Nephron (organoid): ENCODE measurements around the gene PPP1R15B.

Experiments used
- H3K27ac Mint-ChIP-seq, 3 experiments: 2 replicates each; pipeline ENCODE4 v1.8.0; 2020; ENCODE audit warnings: mixed read lengths in 3 of 3, mild to moderate bottlenecking in 2 of 3, moderate library complexity in 1 of 3
- H3K27me3 Mint-ChIP-seq: 2 replicates; pipeline ENCODE4 v1.8.0; 2021; ENCODE audit warnings: low read depth, mild to moderate bottlenecking, moderate library complexity, mixed read lengths
- H3K36me3 Mint-ChIP-seq: 2 replicates; pipeline ENCODE4 v1.8.0; 2020; ENCODE audit warnings: low read depth, mixed read lengths
- H3K4me1 Mint-ChIP-seq: 2 replicates; pipeline ENCODE4 v1.8.0; 2020; ENCODE audit warnings: mixed read lengths
- H3K4me3 Mint-ChIP-seq, 3 experiments: 2 replicates each; pipeline ENCODE4 v1.8.0; 2020; ENCODE audit warnings: mild to moderate bottlenecking in 3 of 3, mixed read lengths in 3 of 3, moderate library complexity in 2 of 3
- H3K9me3 Mint-ChIP-seq: 2 replicates; pipeline ENCODE4 v1.8.0; 2020; ENCODE audit warnings: mixed read lengths
- CTCF ChIP-seq, 3 experiments: fragments of 200-600 bp; sonication (generic); IDR thresholded peaks; one replicate each; pipeline ENCODE4 v1.5.0; 2021; ENCODE audit warnings: antibody characterized with exemption in 3 of 3; ENCODE audit not compliant: unreplicated experiment in 3 of 3

Gene PPP1R15B

GRCh38 chr1:204376919-204377799 lies 34.5 kb downstream of the PPP1R15B start:
- H3K27me3 Mint-ChIP-seq, result no peaks in the 10 kb centered on the region
- peak overlapping the region; percentile 84 to 90 (median 85) for H3K4me3 Mint-ChIP-seq
- H3K36me3 Mint-ChIP-seq, result no peaks in the 10 kb centered on the region
- peaks cover 7% of the 10 kb centered on the region for H3K4me1 Mint-ChIP-seq
- H3K9me3 Mint-ChIP-seq, result no peaks in the 10 kb centered on the region
- peak overlapping the region; percentile 70 to 90 (median 79) for H3K27ac Mint-ChIP-seq
- no peak for TF ChIP-seq CTCF (IDR thresholded peaks at IDR 0.05; ENCODE audit: unreplicated experiment in 3 of 3)

DNA sequence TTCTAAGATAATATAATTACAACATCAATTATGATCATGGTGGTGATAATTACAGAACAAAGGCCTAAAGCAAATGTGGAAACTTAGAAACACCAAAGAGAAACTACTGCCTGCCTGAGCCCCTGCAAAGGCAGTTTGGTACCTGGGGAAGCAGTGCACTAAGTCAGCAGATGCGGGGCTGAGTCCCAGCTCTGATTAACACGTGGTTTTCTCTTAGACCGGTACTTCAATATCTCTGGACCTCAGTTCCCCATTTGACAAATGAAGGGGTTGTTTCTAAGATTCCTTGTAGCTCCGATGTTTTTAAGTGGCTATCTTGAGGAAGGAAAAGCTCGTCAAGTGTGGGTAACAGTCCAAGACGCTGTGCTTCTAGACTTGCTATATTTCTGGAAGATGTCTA lies 35.2 kb downstream of the PPP1R15B start:
- Mint-ChIP-seq H3K36me3 (no peaks in the 10 kb centered on the region), H3K4me3 (peak overlapping the region in 2 of 3 experiments; percentile 84 to 90), H3K27ac (no peak overlapping the region), H3K27me3 (no peaks in the 10 kb centered on the region), H3K9me3 (no peaks in the 10 kb centered on the region), H3K4me1 (peaks cover 7% of the 10 kb centered on the region)
- TF ChIP-seq CTCF (IDR thresholded peaks at IDR 0.05; ENCODE audit: unreplicated experiment in 3 of 3), result no peak

GRCh38 chr1:204373911-204374310 lies 37.7 kb downstream of the PPP1R15B start:
- H3K27me3 Mint-ChIP-seq, result peaks cover 12% of the 10 kb centered on the region
- no peaks in the 10 kb centered on the region for H3K36me3 Mint-ChIP-seq
- no peak overlapping the region for H3K4me3 Mint-ChIP-seq
- H3K4me1 Mint-ChIP-seq, result peaks cover 7% of the 10 kb centered on the region
- no peak for TF ChIP-seq CTCF (IDR thresholded peaks at IDR 0.05; ENCODE audit: unreplicated experiment in 3 of 3)
- H3K9me3 Mint-ChIP-seq, result no peaks in the 10 kb centered on the region
- no peak overlapping the region for H3K27ac Mint-ChIP-seq

DNA sequence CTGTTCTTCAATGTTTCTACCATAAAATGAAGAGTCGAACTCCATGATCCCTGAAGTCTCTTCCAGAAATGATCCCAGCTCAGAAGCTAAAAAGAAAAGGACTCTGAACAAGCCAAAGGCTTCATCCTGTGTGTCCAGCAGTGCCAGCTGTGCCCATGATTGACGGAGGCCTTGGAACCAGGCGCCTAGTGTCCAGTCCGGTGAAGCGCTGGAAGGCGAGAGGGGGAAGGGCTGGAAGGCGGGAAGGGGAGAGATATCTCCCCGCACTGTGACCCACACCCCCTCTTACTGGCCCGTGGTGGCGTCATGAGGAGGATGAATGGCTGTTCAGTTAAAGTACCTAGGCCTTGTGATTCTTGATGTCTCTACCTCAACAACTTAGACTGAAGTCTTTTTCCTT lies 41.4 kb downstream of the PPP1R15B start:
- Mint-ChIP-seq H3K36me3 (no peaks in the 10 kb centered on the region), H3K27ac (no peak overlapping the region), H3K27me3 (peaks cover 28% of the 10 kb centered on the region), H3K9me3 (no peaks in the 10 kb centered on the region), H3K4me3 (no peak overlapping the region), H3K4me1 (peaks cover 5% of the 10 kb centered on the region)
- TF ChIP-seq CTCF (IDR thresholded peaks at IDR 0.05; ENCODE audit: unreplicated experiment in 3 of 3), result no peak

- Mint-ChIP-seq H3K9me3 (no peaks in the 10 kb centered on the region), H3K27ac (no peak overlapping the region), H3K4me3 (no peak overlapping the region), H3K27me3 (peaks cover 36% of the 10 kb centered on the region), H3K36me3 (no peaks in the 10 kb centered on the region), H3K4me1 (peaks cover 5% of the 10 kb centered on the region)
- TF ChIP-seq CTCF (IDR thresholded peaks at IDR 0.05; ENCODE audit: unreplicated experiment in 3 of 3), result no peak
Observed at GRCh38 chr1:204368996-204369726, 42.5 kb downstream of the PPP1R15B start.
